PC-3 (cell line): ENCODE measurements around the gene SEC23B. TPM values are rescaled to one million over a fixed set of nuclear protein-coding genes. Genes with fewer than 3 reads are reported as not detected.

Experiments used
- ATAC-seq: fragments of 200-7000 bp; cut with Tn5 transposase; 2 replicates; pipeline ENCODE4 v1.9.1; 2020; ENCODE audit warnings: mild to moderate bottlenecking, moderate library complexity
- BruUV-seq: library from RNA; stranded (reverse); fragments of 400-500 nt; replicated peaks from 2 replicates; lab custom pipeline; 2021; lab: Mats Ljungman, UMichigan
- CTCF ChIA-PET: fragments of 300-600 bp; sonication (Branson Sonifier 250); formaldehyde crosslinking; loops from one replicate; lab custom pipeline; 2022; ENCODE audit warnings: antibody characterized with exemption; lab: Charles Lee
- POLR2A ChIA-PET: fragments of 300-600 bp; sonication (Branson Sonifier 250); formaldehyde crosslinking; loops from one replicate; lab custom pipeline; 2022; ENCODE audit warnings: antibody characterized with exemption; ENCODE audit not compliant: unreplicated experiment; lab: Charles Lee
- DNase-seq: peaks from one replicate; pipeline ENCODE4 v3.0.0-alpha.2; 2015
- H2AFZ ChIP-seq: fragments of 300-600 bp; sonication (generic); 2 replicates; pipeline ENCODE4 v1.6.0; 2016; ENCODE audit warnings: antibody characterized with exemption, low read length
- H3F3A ChIP-seq: fragments of 300-600 bp; sonication (generic); one replicate; pipeline ENCODE4 v1.6.0; 2017; ENCODE audit warnings: antibody characterized with exemption, low read length, control low read depth, mild to moderate bottlenecking; ENCODE audit not compliant: unreplicated experiment
- H3K27ac ChIP-seq: fragments of 300-600 bp; sonication (generic); 2 replicates; pipeline ENCODE4 v1.5.1; 2016; ENCODE audit warnings: mild to moderate bottlenecking, low read length
- H3K27me3 ChIP-seq: fragments of 300-600 bp; sonication (generic); 2 replicates; pipeline ENCODE4 v1.6.1; 2016; ENCODE audit warnings: low read length, mixed read lengths
- H3K36me3 ChIP-seq: fragments of 300-600 bp; sonication (generic); 2 replicates; pipeline ENCODE4 v1.6.1; 2016; ENCODE audit warnings: low read depth, mixed run types, low read length, mixed read lengths
- H3K4me1 ChIP-seq: fragments of 300-600 bp; sonication (generic); 2 replicates; pipeline ENCODE4 v1.5.1; 2016; ENCODE audit warnings: low read length; ENCODE audit not compliant: insufficient read depth
- H3K4me2 ChIP-seq: fragments of 300-600 bp; sonication (generic); 2 replicates; pipeline ENCODE4 v1.6.0; 2016; ENCODE audit warnings: low read length
- H3K4me3 ChIP-seq: fragments of 300-600 bp; sonication (generic); 2 replicates; pipeline ENCODE4 v1.5.1; 2016; ENCODE audit warnings: mild to moderate bottlenecking, low read length, mixed read lengths
- H3K79me2 ChIP-seq: fragments of 300-600 bp; sonication (generic); 2 replicates; pipeline ENCODE4 v1.6.1; 2017; ENCODE audit warnings: low read length, mixed read lengths
- H3K9ac ChIP-seq: fragments of 300-600 bp; sonication (generic); 2 replicates; pipeline ENCODE4 v1.6.0; 2016; ENCODE audit warnings: mild to moderate bottlenecking, low read length
- H3K9me2 ChIP-seq: fragments of 300-600 bp; sonication (generic); replicated peaks from 2 replicates; pipeline ENCODE4 v1.6.1; 2016; ENCODE audit warnings: mixed run types, low read length, mixed read lengths
- H3K9me3 ChIP-seq: fragments of 300-600 bp; sonication (generic); 2 replicates; pipeline ENCODE4 v1.6.1; 2016; ENCODE audit warnings: low read length, mixed read lengths
- H4K20me1 ChIP-seq: fragments of 300-600 bp; sonication (generic); 2 replicates; pipeline ENCODE4 v1.6.1; 2016; ENCODE audit warnings: low read length, mixed read lengths
- CTCF ChIP-seq: fragments of 300-600 bp; sonication (generic); conservative IDR thresholded peaks from 2 replicates; pipeline ENCODE4 v1.5.1; 2017; ENCODE audit warnings: antibody characterized with exemption, low read depth, mild to moderate bottlenecking, low read length
- EZH2 ChIP-seq: fragments of 300-600 bp; sonication (generic); IDR thresholded peaks from one replicate; pipeline ENCODE4 v1.6.1; 2017; ENCODE audit warnings: antibody characterized with exemption, mild to moderate bottlenecking, low read length; ENCODE audit not compliant: unreplicated experiment
- EZH2phosphoT487 ChIP-seq: fragments of 300-600 bp; sonication (generic); IDR thresholded peaks from 2 replicates; pipeline ENCODE4 v1.6.1; 2018; ENCODE audit warnings: mild to moderate bottlenecking, antibody characterized with exemption, low read length, borderline replicate concordance
- intact Hi-C: fragments of 100-400 bp; cut with micrococcal nuclease; formaldehyde crosslinking; loops from 2 replicates; pipeline ENCODE4 v1.9.0; 2023
- total RNA-seq: library from RNA; depleted of rRNA; stranded (reverse); fragments of >200 nt; gene quantifications from 2 replicates; pipeline ENCODE4 v1.2.3, GENCODE V29; 2014

SEC23B gene
- total RNA-seq, 1 experiment from 2014 or later, result 89.5 TPM

DNA sequence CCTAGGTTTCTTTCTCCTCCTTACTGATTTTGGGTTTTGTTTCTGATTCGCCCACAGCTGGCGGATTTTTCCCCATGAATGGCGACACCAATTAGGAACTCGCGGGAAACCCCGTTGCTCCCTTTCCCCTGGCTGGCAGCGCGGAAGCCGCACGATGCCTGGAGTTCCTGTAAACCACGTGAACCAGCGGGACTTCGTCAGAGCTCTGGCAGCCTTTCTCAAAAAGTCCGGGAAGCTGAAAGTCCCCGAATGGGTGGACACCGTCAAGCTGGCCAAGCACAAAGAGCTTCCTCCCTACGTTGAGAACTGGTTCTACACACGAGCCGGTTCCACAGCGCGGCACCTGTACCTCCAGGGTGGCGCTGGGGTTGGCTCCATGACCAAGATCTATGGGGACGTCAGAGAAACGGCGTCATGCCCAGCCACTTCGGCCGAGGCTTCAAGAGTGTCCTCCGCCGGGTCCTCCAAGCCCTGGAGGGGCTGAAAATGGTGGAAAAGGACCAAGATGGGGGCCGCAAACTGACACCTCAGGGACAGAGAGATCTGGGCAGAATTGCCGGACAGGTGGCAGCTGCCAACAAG is 3.2 kb upstream of the SEC23B start:
- Histone ChIP-seq H2AFZ (no peak overlapping the region), H3K9ac (no peak overlapping the region), H3K9me2 (no peaks in the 10 kb centered on the region), H3K27me3 (no peaks in the 10 kb centered on the region), H3K9me3 (no peaks in the 10 kb centered on the region), H3K4me1 (peaks cover 13% of the 10 kb centered on the region), H3K4me3 (no peak overlapping the region), H4K20me1 (no peaks in the 10 kb centered on the region), H3F3A (no peaks in the 10 kb centered on the region), H3K36me3 (no peaks in the 10 kb centered on the region), H3K27ac (no peak overlapping the region), H3K79me2 (peaks cover 18% of the 10 kb centered on the region), H3K4me2 (no peak overlapping the region)
- no peak for TF ChIP-seq CTCF
- TF ChIP-seq EZH2phosphoT487, result no peak
- no peak for TF ChIP-seq EZH2
- intact Hi-C loops, result no loop called here
- ChIA-PET CTCF (no interaction called here), POLR2A (no interaction called here)
- ATAC-seq (no peak), DNase-seq (no peak)
- no TSS peak for BruUV-seq

DNA sequence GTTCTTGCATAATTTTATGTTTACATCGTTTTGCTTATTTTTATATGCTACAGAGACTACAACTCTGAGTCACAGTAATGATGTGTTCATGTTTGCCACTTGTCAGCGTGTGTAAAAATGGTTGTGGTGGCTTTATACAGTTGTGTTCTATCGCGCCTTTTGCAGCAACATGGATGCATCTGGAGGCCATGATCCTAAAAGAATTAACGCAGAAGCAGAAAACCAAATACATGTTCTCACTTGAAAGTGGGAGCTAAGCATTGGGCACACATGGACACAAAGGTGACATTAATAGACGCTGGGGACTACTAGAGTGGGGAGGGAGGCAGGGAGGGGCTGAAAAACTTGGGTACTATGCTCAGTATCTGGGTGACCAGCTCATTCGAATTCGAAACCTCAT is 996 bp upstream of the SEC23B start:
- CTCF ChIA-PET, result no interaction called here
- DNase-seq (no peak), ATAC-seq (no peak)
- no peaks in the 10 kb centered on the region for H3K9me2 ChIP-seq
- no peak for TF ChIP-seq EZH2
- no peak for TF ChIP-seq EZH2phosphoT487
- no peak for TF ChIP-seq CTCF
- peak overlapping the region; percentile 93 for H3K4me3 ChIP-seq
- H3K79me2 ChIP-seq, result peaks cover 33% of the 10 kb centered on the region
- H3K4me2 ChIP-seq, result peak overlapping the region; percentile 85
- peaks cover 13% of the 10 kb centered on the region for H3K4me1 ChIP-seq
- H3K36me3 ChIP-seq, result peaks cover 17% of the 10 kb centered on the region; the same call in 1 of the 2 replicates
- H3F3A ChIP-seq, result no peaks in the 10 kb centered on the region
- no peaks in the 10 kb centered on the region for H3K27me3 ChIP-seq
- no peaks in the 10 kb centered on the region for H4K20me1 ChIP-seq
- H3K9me3 ChIP-seq, result no peaks in the 10 kb centered on the region
- intact Hi-C loops, result loop anchor here (1.0 to 2.0 kb wide), 4 partner anchors 34 to 93 kb away; partner anchors contain the start of genes DZANK1, POLR3F and SMIM26
- BruUV-seq, result no TSS peak
- POLR2A ChIA-PET, result interaction anchor here (0.5 to 2.0 kb wide), 11 partner anchors 10 to 1508 kb away, joined by 3 to 18 read pairs (median 3); partner anchors contain the start of genes DZANK1, POLR3F and RBBP9
- peak overlapping the region; percentile 82 for H2AFZ ChIP-seq
- H3K9ac ChIP-seq, result peak overlapping the region; percentile 88
- peak overlapping the region; percentile 87 for H3K27ac ChIP-seq

GRCh38 chr20:18511571-18511970 is 3.8 kb downstream of the SEC23B start:
- H3K9me3 ChIP-seq, result no peaks in the 10 kb centered on the region
- H3K4me1 ChIP-seq, result peaks cover 11% of the 10 kb centered on the region
- DNase-seq (no peak), ATAC-seq (no peak)
- no peaks in the 10 kb centered on the region for H3K9me2 ChIP-seq
- H3K4me3 ChIP-seq, result no peak overlapping the region
- ChIA-PET POLR2A (interaction anchor here (0.6 kb wide), 1 partner anchor 52 kb away, joined by 3 read pairs; no protein-coding TSS in a partner anchor), CTCF (no interaction called here)
- TF ChIP-seq EZH2phosphoT487 (no peak), EZH2 (no peak), CTCF (no peak)
- no peak overlapping the region for H3K4me2 ChIP-seq
- no peaks in the 10 kb centered on the region for H3F3A ChIP-seq
- no peak overlapping the region for H3K9ac ChIP-seq
- no peak overlapping the region for H3K27ac ChIP-seq
- peaks cover 33% of the 10 kb centered on the region for H3K79me2 ChIP-seq
- no peak overlapping the region for H2AFZ ChIP-seq
- H4K20me1 ChIP-seq, result no peaks in the 10 kb centered on the region
- peaks cover 31% of the 10 kb centered on the region; the same call in 1 of the 2 replicates for H3K36me3 ChIP-seq
- BruUV-seq, result no TSS peak
- intact Hi-C loops, result no loop called here
- H3K27me3 ChIP-seq, result no peaks in the 10 kb centered on the region
